Stimulated activated CD4-positive, alpha-beta T cell treated with anti-CD3 and anti-CD28 coated beads, TNF-alpha, amount 100 ng/mL, for 1 hour (primary cell): ENCODE data around the gene PRSS36.
"Not testable (repeated sequence)": the region's sequence is repeated elsewhere in the genome, so short reads cannot be mapped to it uniquely, and the experiment has no call there.

Experiments
- DNase-seq, 3 donors: peaks; one replicate each; pipeline ENCODE4 v3.0.0-alpha.2; 2020; ENCODE audit warnings: low read depth in 3 of 3, low spot score in 1 of 3

Gene PRSS36

DNA sequence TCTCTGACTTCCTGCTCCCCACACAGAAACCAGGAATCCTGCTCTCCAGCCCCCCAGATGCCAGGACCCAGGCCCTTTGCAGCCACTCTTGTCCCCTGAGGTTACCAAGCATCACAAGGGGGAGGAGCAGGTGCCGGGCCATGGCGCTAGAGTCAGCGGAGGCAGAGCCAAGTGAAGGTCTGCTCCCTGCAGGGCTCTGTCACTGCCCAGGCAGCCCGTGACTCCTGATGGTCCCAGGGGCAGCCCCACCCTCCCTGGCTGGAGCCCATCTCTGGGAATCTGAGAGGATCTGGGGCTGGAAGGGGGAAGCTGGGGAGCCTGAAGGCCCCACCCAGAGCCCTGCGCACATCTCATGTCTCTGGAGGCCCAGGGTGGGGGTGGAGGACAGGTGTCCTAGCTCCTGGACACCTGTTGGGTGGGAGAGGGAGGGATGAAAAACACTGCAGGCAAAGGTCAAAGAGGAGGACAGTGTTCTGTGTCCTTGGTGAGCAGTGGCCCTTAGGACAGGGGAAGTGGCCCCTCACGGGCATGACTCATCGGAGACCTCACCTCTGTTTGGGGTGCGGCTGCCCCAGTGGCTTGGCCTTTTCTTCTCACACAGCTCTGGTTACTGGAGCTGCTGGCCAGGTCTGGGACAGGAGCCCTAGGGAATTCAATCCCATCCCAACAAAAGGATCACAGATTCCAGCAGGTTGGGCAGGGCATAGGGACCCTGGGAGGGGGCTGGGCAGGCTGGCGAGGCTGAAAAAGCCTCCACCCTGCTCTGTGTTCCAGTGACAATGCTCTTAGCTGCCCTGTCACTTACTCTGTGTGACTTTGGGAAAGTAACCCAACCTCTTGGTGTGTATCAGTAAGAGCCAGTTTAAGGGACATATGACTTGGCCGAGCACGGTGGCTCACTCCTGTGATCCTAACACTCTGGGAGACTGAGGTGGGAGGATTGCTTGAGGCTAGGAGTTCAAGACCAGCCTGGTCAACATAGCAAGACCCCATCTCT is at the start of gene PRSS36:
PRSS36 (minus strand) TSS at position 173 of the 997 bp plus-strand sequence; CDS start at position 142, 31 bp downstream.
- DNase-seq, result no peak

DNA sequence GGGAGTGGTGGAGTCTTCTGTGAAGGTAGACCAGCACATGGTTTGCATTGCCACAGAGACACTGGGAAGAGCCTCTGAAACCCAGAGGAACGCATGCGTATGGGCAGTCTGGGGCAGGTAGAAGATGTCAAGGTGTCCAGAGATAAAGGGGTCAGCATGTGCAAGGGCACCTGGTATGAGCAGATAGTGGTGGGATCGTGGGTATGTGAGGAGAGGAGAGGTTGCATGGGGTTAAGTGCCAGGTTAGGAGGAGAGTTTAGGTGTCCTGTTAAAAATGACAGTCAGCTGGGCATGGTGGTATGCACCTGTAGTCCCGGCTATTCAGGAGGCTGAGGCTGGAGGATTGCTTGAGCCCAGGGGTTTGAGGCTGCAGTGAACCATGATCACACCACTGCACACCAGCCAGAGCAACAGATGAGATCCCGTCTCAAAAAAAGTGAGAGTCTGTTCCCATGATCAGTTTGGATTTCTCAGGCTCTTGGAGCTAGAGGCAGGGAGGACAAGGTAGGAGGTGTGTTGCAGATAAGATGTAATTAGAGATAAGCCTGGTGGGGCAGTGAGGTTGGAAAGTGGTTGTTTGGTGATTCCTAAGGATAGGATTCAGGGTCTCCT is 49.7 kb upstream of the PRSS36 start:
- no peak for DNase-seq

DNA sequence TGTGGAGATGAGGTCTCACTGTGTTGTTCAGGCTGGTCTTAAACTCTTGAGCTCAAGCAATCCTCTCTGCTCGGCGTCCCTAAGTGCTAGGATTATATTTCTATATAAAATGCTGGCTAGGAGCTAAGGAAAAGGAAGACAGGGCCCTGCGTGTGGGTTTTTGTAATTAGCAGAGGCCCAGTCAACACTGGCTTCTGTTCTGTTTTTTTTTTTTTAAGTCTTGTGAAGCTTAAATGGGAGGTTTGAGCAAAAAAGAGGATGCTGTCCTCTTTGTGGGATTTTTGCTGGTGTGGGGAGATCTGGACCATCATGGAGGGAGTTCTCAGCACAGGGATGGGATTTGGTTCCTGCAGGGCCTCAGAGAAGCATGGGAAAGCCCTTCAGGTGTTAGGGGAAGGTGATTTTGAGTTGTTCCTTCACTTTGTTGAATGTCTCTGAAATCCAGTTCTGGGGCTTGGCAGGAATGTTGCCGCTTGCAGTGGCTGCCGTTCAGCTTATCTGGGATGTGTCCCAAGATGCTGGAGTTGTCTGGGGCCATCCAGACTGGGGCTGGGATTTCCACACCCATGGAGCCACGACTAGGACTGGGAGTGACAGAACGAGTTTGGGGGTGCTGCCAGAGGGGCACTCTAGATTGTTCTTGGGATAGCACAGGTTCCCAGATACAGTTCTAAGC is 48.5 kb upstream of the PRSS36 start:
- no peak for DNase-seq

DNA sequence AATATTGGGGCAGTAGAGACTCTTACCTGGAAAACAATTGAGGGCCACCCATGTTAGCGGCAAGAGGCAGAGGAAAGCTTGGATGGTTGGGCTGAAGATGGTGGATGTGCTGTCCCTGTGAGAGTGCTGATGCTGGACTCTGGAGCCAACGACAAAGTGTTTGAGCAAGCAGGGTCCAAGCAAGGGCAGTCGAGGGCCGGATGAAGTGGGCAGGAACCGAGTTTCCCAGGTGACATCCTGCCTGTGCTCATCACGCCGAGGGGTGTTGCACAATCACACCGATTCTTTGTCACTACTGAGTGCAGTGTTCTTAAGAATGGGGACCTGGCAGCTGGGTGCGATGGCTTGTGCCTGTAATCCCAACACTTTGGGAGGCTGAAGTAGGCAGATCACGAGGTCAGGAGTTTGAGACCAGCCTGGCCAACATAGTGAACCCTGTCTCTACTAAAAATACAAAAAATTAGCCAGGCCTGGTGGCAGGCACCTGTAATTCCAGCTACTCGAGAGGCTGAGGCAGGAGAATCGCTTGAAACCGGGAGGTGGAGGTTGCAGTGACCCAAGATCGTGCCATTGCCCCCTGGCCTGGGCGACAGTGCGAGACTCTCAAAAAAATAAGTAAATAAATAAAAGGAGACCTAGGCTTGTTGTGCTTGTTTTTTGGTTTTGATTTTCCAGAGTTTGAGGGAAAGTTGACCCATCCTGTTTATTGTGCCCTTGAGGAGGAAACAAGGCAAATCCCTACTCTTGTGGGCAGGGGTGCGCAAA is 46.6 kb upstream of the PRSS36 start:
- no peak for DNase-seq

DNA sequence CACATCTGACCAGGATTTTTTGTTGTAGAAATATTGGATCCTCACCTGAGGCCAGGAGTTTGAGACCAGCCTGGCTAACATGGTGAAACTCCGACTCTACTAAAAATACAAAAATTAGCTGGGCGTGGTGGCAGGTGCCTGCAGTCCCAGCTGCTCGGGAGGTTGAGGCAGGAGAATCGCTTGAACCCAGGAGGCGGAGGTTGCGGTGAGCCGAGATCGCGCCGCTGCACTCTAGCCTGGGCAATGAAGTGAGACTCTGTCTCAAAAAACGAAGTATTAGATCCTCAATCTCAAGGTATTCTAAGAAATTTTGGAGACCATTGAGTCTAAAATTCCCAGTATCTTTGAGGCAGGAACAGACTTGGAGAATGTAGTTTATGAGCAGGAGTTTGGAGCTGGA is 46.0 kb upstream of the PRSS36 start:
- DNase-seq, result not testable (repeated sequence)

DNA sequence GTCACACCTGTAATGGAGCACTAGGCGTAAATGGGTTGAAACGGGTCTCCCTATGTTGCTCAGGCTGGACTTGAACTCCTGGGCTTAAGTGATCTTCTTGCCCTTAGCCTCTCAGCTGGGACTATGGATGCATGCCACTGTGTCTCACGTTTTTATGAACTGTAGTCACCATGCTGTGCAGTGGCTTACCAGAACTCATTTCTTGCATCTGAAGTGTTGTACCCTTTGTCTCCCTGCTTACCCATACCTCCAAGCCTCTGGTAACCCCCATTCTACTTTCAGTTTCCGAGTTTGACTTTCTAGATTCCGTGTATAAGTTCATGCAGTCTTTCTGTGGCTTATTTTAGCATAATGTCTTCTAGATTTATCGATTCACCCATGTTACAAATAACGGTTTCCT is 45.0 kb upstream of the PRSS36 start:
- DNase-seq, result no peak

DNA sequence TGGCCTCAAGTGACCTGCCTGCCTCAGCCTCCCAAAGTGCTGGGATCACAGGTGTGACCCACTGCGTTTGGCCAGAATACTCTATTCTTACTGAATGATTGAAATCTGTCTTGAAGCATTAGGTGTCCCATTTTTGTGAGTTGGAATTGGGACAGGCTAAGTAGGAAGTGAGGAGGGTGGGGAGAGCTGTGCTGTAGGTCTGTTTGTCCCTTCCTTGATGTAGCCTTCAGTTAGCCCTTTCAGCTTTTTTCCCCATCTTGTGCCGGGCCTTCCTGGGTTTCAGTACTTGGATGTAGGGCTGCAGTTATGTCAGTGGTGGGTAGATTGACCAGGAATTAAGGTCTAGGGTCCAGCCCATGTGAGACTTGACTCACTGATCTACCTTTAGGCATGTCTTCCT is 44.0 kb upstream of the PRSS36 start:
- DNase-seq, result no peak

DNA sequence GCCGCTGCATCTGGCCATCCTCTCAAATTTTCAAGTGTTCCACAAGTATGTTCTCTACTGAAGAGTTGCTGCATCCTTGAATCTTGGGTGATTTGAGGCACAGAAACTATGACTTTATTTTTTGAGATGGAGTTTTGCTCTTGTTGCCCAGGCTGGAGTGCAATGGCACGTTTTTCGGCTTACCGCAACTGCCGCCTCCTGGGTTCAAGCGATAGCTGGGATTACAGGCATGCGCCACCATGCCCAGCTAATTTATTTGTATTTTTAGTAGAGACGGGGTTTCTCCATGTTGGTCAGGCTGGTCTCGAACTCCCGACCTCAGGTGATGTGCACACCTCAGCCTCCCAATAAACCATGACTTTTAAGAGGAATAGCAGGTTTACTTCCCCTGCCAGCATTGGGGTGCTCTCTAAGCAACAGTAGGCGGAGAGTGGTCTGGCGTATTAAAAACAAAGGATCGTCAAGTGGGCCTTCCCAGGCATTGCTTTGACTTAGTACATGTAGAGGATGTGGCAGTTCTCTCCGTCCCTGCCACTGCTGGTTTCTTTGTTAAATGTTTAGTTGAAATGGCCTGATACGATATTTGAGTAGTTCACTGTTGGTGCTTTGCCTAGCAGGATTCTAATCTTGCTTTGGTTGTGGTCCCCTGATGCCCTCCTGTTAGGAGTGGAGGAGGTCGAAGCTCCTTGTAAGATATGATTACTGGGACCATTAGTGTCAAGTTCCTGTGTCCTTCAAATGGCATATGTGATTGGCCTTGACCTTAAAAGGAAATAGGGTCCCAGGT is 43.2 kb upstream of the PRSS36 start:
- DNase-seq, result no peak

DNA sequence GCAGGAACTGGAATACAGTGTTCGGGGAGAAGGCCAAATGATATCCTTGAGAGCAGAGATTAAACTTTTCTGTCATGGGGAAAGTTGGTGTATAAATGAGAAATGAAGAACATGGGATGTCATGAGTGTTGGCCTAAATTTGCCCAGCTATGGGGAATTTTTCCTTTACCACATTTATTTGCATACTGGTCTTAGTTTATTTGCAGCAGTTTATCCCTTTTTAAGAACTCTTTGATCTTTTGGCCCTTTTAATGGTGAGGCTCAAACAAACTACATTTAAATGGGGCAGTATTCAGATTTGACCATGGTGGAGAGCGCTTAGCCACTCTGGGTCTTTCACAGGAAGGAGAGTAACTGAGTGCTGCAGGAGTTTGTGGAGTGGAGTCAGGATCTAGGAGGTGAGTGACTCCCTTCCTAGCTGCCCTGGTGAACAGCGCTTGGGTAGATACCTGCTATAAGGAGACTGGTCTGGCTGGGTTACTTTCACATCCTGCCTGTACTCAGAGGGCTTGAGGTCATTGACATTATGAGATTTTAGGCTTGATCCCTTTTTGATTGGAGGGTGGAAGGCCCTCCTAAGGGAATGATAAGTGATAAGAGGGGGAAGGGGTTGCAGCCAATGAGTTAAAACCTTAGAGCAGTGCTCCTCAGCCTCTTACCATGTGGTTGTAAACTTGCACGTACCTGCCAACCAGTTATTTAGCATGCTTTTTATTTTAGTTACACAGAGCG is 42.0 kb upstream of the PRSS36 start:
- no peak for DNase-seq

DNA sequence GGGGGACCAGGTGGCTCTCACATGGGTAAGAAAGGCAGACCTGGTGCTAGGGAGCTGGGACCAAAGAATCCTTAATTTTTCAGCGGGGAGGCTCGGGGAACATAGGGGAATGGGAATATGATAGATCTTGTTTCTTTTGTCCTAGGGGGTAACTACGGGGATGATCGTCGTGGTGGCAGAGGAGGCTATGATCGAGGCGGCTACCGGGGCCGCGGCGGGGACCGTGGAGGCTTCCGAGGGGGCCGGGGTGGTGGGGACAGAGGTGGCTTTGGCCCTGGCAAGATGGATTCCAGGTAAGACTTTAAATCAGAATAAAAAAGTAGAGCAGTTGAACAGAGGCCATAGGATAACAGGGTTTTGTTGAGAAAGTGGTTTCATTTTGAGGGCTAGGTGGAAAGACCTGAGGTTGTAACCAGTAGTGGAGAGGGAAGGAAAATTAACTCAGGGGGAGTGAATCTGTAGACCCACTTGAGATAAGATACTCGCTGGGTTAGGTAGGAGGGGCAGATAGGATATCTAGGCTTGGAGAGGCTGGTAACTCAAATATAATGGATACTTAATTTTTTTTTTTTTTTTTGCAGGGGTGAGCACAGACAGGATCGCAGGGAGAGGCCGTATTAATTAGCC is 41.1 kb upstream of the PRSS36 start:
- DNase-seq, result no peak

DNA sequence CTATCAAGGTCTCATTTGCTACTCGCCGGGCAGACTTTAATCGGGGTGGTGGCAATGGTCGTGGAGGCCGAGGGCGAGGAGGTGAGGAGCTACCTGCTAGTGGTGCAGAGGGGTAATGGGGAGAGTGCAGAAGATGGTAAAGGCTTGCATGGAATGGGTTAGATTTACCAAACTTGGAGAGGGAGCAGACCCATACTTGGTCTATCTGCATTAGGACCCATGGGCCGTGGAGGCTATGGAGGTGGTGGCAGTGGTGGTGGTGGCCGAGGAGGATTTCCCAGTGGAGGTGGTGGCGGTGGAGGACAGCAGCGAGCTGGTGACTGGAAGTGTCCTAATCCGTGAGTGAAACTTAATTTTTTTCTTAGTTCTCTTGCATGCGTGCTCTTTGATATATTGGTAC is 40.2 kb upstream of the PRSS36 start:
- DNase-seq, result no peak

DNA sequence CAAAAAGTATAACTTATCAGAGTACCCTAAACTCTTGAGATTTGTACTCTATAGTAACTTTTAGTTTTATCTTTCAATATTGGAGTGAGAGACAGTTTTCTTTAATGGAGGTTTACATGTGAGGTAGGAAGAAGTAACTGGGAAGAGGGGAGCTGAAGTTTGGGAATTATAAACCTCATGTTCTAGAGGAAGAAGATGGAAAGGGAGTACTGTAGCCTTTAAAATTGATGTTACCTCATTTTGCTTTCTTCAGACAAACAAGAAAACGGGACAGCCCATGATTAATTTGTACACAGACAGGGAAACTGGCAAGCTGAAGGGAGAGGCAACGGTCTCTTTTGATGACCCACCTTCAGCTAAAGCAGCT is 39.5 kb upstream of the PRSS36 start:
- DNase-seq, result no peak

DNA sequence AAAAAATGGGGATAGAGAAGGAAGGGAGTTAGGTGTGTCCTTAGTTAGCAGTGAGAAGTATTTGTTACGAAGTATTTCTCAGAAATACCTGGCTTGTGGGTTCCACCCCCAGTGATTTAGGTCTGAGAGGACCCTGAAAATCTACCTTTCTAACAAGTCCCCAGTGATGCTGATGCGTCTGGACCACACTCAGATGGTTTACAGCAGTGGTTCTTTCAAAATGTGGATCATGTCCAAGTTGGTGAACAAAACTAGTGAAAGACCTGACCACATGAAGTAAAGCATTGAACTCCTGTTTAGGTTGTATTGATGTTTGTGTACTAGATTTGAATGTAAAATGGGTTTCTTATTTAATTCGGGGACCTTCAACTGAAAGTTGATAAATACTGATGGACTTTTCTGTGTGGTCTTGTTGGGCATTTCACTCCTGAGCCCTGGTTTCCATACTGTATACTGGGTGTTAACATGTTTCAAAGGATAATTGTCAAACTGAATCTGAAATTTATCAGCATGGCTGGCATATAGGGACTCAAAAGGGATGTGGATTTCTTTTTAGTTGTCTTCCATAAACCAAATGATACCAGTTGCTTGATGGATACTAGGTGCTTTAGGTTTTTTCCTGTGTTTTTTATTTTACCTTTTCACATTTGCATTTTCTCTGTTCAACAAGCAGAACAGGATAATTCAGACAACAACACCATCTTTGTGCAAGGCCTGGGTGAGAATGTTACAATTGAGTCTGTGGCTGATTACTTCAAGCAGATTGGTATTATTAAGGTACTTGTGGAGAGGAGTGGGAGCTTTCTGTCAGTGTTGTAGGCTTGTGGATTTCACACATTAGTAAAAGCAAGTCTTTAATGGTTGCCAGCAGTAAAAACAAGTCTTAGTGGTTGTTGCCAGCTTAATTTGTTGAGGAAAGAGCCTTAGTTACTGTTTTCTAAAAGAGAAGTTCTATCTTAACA is 38.9 kb upstream of the PRSS36 start:
- no peak for DNase-seq

DNA sequence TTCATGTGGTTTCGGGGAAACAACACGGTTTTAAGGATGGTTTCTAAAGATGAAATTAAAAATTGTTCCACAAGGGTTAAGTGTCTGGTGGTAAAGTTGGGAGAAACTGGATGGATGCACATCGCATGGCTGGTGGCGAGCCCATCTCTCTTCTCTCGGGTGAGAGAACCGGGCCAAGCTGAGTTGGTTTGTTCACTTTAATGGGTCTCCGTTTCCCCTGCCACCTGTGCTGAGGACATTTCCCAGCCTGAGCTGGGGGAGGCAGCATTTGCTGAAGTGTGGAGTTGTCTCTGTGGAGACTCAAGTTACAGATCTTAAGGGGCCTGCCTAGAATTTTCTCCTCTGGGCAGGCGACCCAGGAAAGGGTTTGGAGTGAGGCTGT is 37.9 kb upstream of the PRSS36 start:
- no peak for DNase-seq

DNA sequence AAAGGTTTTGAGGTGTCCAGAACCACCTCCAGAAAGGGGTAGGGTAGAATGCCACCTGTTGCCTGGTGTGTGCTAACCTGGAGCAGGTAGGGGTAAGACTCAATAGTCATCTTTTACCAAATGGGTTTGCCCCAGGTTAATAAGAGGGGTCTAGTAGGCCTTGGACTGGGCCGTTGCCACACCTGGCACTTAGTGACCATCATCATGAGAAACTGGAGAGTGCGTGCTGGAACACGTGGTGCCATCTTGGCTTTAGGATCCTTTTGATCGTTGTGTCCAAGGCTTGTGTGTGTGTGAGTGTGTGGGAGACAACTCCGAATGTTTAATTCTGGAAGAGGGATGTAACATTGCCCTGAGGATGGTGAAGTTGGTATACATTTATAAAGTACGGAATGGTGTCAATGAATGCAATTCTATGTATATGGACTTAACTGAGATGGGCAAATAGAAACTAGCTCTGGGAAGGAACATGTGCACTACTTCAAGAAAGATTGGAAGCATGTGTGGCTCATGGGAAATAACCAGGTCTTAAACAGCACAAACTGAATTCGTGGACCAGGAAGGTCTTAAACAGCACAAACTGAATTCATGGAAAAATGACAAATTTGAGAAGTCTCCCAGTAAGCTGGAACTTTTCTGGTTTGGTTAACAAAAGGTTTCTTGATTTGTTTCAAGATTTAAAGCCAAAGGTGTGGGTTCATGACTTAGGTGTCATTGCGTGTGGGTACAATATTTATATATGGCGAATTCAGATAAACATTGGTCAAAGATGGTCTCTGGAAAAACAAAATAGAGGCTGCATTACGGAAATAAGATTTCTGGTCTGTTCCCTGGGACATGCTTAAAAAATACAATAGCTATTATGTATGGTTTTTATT is 37.3 kb upstream of the PRSS36 start:
- DNase-seq, result no peak

DNA sequence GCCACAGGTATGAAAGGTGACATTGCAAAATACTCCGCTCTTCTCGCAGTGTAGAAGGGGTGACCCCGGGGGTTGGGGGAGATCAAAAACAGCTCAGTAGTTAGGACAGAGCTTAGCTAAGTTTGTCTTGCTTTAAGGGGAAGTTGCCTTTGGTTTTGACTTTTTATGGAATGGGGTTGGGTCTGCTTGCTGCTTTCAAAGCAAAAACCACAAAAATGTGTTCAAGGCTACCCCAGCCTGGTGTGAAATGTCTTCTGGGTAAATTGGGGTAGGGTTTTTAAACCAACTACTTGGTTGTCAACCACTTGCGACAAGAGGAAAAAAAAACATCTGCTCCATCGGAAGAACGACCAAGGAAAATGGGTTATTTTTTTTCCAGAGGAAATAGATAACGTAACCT is 36.3 kb upstream of the PRSS36 start:
- DNase-seq, result no peak

DNA sequence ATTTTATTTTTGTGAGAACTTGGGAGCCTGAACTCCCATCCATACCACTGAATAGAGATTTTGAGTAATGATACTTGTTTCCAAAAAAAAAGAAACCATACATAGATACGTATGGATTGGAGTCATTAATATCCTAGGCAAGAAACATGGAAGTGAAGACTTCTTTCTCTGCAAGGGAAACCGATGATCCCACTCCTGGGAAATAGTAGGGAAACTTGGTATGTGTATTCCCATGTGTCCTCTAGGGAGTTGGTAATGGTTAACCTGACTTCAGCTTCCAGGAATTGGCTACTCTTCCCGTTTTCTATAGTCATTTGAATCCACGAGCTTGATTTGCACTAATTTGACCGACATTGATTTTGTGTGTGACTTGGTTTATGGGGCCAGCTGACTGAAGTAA is 35.5 kb upstream of the PRSS36 start:
- no peak for DNase-seq
